Nephron progenitor cell (in vitro differentiated cells): ENCODE measurements around the gene CENPS.

Experiments
- DNase-seq: peaks from one replicate; pipeline ENCODE4 v3.0.0; 2021
- H3K27ac Mint-ChIP-seq: 2 replicates; pipeline ENCODE4 v1.8.0; 2021; ENCODE audit warnings: mild to moderate bottlenecking, moderate library complexity, mixed read lengths
- H3K27me3 Mint-ChIP-seq: 2 replicates; pipeline ENCODE4 v1.8.0; 2021; ENCODE audit warnings: mild to moderate bottlenecking, low read depth, mixed read lengths; ENCODE audit not compliant: poor library complexity
- H3K36me3 Mint-ChIP-seq: 2 replicates; pipeline ENCODE4 v1.8.0; 2021; ENCODE audit warnings: low read depth, mixed read lengths
- H3K4me1 Mint-ChIP-seq: 2 replicates; pipeline ENCODE4 v1.8.0; 2021; ENCODE audit warnings: mixed read lengths
- H3K4me3 Mint-ChIP-seq: 2 replicates; pipeline ENCODE4 v1.8.0; 2021; ENCODE audit warnings: mild to moderate bottlenecking, moderate library complexity, mixed read lengths
- H3K9me3 Mint-ChIP-seq: 2 replicates; pipeline ENCODE4 v1.8.0; 2021; ENCODE audit warnings: mild to moderate bottlenecking, moderate library complexity, mixed read lengths
- CTCF ChIP-seq: fragments of 200-600 bp; sonication (generic); IDR thresholded peaks from 2 replicates; pipeline ENCODE4 v1.5.0; 2021; ENCODE audit warnings: antibody characterized with exemption

CENPS gene

GRCh38 chr1:10398734-10399443, 31.3 kb upstream of the CENPS start, which contains the start of gene PGD:
Gene PGD, plus strand, starts transcription at chr1:10399064. Its CDS starts 54 bp downstream, at chr1:10399118.
- H3K36me3 Mint-ChIP-seq: peaks cover 47% of the 10 kb centered on the region

GRCh38 chr1:10399444-10399941, 30.7 kb upstream of the CENPS start:
- Mint-ChIP-seq H3K4me1 (peaks cover 34% of the 10 kb centered on the region), H3K27ac (peak overlapping the region; percentile 92), H3K27me3 (peaks cover 4% of the 10 kb centered on the region), H3K36me3 (peaks cover 47% of the 10 kb centered on the region), H3K9me3 (peaks cover 2% of the 10 kb centered on the region), H3K4me3 (peak overlapping the region; percentile 94)
- TF ChIP-seq CTCF: no peak
- no peak for DNase-seq

More at GRCh38 chr1:10398734-10399443, 31.3 kb upstream of the CENPS start, which contains the start of gene PGD:
- DNase-seq: peak; percentile 99
- Mint-ChIP-seq H3K9me3 (peaks cover 8% of the 10 kb centered on the region), H3K4me3 (peak within 1 kb of the TSS; percentile 94), H3K27me3 (peaks cover 4% of the 10 kb centered on the region), H3K4me1 (peaks cover 34% of the 10 kb centered on the region), H3K27ac (peak within 1 kb of the TSS; percentile 95)
- TF ChIP-seq CTCF: no peak

GRCh38 chr1:10400013-10400412, 30.2 kb upstream of the CENPS start:
- Mint-ChIP-seq H3K9me3 (no peaks in the 10 kb centered on the region), H3K4me3 (peak overlapping the region; percentile 94), H3K27me3 (peaks cover 4% of the 10 kb centered on the region), H3K36me3 (peaks cover 50% of the 10 kb centered on the region), H3K4me1 (peaks cover 34% of the 10 kb centered on the region), H3K27ac (peak overlapping the region; percentile 92)
- no peak for TF ChIP-seq CTCF
- no peak for DNase-seq

- peaks cover 4% of the 10 kb centered on the region for H3K27me3 Mint-ChIP-seq
- no peak overlapping the region for H3K4me3 Mint-ChIP-seq
- no peak for TF ChIP-seq CTCF
- H3K27ac Mint-ChIP-seq: no peak overlapping the region
- H3K9me3 Mint-ChIP-seq: no peaks in the 10 kb centered on the region
- H3K36me3 Mint-ChIP-seq: peaks cover 55% of the 10 kb centered on the region
- peaks cover 34% of the 10 kb centered on the region for H3K4me1 Mint-ChIP-seq
- DNase-seq: no peak
Measured at GRCh38 chr1:10401281-10401680, 29.0 kb upstream of the CENPS start.

- H3K36me3 Mint-ChIP-seq: peaks cover 64% of the 10 kb centered on the region
- H3K4me1 Mint-ChIP-seq: peaks cover 28% of the 10 kb centered on the region
- H3K27me3 Mint-ChIP-seq: no peaks in the 10 kb centered on the region
- H3K4me3 Mint-ChIP-seq: no peak overlapping the region
- no peak for DNase-seq
- no peak overlapping the region for H3K27ac Mint-ChIP-seq
- TF ChIP-seq CTCF: no peak
- no peaks in the 10 kb centered on the region for H3K9me3 Mint-ChIP-seq
Measured at GRCh38 chr1:10402729-10403274, 27.4 kb upstream of the CENPS start.
